HL-60 (cell line): ENCODE measurements around the gene MSI2.

ENCODE experiments used
- DNase-seq, 2 experiments: peaks; one replicate each; pipeline ENCODE4 v3.0.0-alpha.2; 2010 to 2020; ENCODE audit warnings: low read depth in 1 of 2, low spot score in 1 of 2
- H3K27ac ChIP-seq: fragments of 250-450 bp; sonication (Bioruptor Pico); replicated peaks from 2 replicates; pipeline ENCODE4 v1.5.1; 2020; ENCODE audit warnings: mild to moderate bottlenecking, moderate library complexity
- H3K27me3 ChIP-seq: fragments of 250-450 bp; sonication (Bioruptor Pico); 2 replicates; pipeline ENCODE4 v1.5.1; 2021; ENCODE audit warnings: mild to moderate bottlenecking, moderate library complexity; ENCODE audit not compliant: insufficient read depth, poor library complexity, severe bottlenecking
- H3K4me3 ChIP-seq: replicated peaks from 2 replicates; pipeline ENCODE4 v1.5.1; 2011; ENCODE audit warnings: mild to moderate bottlenecking, control low read depth, low read length; ENCODE audit not compliant: insufficient read depth
- GABPA ChIP-seq: IDR thresholded peaks from 2 replicates; pipeline ENCODE4 v1.6.1; 2012; ENCODE audit warnings: low read depth
- POLR2AphosphoS5 ChIP-seq: IDR thresholded peaks from 2 replicates; pipeline ENCODE4 v1.6.1; 2012; ENCODE audit warnings: low read depth
- REST ChIP-seq: IDR thresholded peaks from 2 replicates; pipeline ENCODE4 v1.6.1; 2012; ENCODE audit warnings: low read depth; ENCODE audit not compliant: insufficient replicate concordance
- SPI1 ChIP-seq: IDR thresholded peaks from 2 replicates; pipeline ENCODE4 v1.6.1; 2012; ENCODE audit warnings: low read depth, mild to moderate bottlenecking, borderline replicate concordance
- TF ChIP-seq, protein P1 (sequence below): IDR thresholded peaks from one replicate; pipeline ENCODE4 v1.5.1; 2011; ENCODE audit warnings: low read length, control low read depth, inconsistent platforms; ENCODE audit not compliant: insufficient read depth

MSI2 gene

DNA sequence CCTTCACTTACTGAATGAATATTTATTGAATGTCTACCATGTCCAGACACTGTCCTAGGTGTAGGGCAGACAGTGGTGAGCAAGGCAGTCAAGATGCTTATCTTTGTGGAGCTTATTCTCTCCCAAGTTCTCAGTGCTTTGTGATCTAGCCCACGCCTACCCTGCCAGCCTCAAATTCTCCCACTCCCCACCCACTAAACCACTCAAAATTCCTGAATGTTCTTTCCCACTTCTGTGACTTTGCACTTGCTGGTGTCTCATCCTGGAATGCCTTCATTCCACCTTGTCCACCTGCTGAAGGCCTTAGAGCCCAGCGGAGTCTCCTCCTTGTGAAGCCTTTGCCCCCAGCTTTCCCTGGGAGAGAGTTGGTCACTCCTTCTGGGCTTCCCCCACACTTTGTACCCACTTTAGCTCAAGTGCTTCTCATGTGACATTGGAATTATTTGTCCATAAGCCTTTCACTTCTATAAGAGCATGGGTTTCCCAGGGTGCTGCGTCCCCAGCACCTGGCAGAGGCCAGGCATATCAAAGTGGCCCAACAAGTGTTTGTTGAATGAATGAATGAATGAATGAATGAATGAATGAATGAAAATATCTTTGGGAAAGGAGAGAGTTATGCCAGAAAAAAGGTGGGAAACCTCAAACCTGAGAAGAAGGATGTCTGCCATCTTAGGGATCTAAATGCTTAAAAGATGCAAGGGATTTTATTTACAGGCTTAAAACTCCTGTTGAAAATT lies 465.8 kb downstream of the MSI2 start:
- H3K27ac ChIP-seq: no peak overlapping the region
- DNase-seq: no peak
- TF ChIP-seq REST (no peak), SPI1 (no peak), POLR2AphosphoS5 (no peak), GABPA (no peak)
- TF ChIP-seq, protein P1, sequence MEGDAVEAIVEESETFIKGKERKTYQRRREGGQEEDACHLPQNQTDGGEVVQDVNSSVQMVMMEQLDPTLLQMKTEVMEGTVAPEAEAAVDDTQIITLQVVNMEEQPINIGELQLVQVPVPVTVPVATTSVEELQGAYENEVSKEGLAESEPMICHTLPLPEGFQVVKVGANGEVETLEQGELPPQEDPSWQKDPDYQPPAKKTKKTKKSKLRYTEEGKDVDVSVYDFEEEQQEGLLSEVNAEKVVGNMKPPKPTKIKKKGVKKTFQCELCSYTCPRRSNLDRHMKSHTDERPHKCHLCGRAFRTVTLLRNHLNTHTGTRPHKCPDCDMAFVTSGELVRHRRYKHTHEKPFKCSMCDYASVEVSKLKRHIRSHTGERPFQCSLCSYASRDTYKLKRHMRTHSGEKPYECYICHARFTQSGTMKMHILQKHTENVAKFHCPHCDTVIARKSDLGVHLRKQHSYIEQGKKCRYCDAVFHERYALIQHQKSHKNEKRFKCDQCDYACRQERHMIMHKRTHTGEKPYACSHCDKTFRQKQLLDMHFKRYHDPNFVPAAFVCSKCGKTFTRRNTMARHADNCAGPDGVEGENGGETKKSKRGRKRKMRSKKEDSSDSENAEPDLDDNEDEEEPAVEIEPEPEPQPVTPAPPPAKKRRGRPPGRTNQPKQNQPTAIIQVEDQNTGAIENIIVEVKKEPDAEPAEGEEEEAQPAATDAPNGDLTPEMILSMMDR: no peak
- H3K4me3 ChIP-seq: no peak overlapping the region
- no peaks in the 10 kb centered on the region for H3K27me3 ChIP-seq

DNA sequence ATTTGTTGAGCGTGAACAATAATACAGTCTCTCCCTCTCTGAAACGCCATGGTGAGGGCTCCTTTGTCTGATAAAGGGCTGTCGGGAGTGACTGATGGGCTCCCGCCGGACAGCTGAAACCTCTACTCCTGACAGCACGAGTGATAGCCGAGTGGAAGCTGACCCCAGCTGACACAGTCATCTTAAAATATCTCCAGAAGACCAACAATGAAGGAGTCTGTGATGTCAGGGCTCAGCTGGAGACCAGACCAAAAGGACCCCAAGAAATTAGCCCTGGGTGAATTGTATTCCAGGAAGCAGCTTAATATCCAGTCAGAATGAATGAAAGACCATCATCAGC lies 466.4 kb downstream of the MSI2 start:
- H3K27me3 ChIP-seq: no peaks in the 10 kb centered on the region
- H3K27ac ChIP-seq: no peak overlapping the region
- no peak overlapping the region for H3K4me3 ChIP-seq
- DNase-seq: no peak
- TF ChIP-seq SPI1: no peak
- no peak for TF ChIP-seq REST
- TF ChIP-seq GABPA: no peak
- TF ChIP-seq, protein P1: no peak
- TF ChIP-seq POLR2AphosphoS5: no peak

- Histone ChIP-seq H3K4me3 (no peak overlapping the region), H3K27ac (no peak overlapping the region), H3K27me3 (no peaks in the 10 kb centered on the region)
- DNase-seq: no peak
- TF ChIP-seq, protein P1: no peak
- TF ChIP-seq SPI1 (no peak), REST (no peak), GABPA (no peak), POLR2AphosphoS5 (no peak)
Measured at GRCh38 chr17:57723427-57724025, 467.2 kb downstream of the MSI2 start.
